Suprapubic skin (tissue), 3 donors: ENCODE results near the gene TOM1.

ENCODE experiments used
- CTCF ChIP-seq, 2 donors: fragments of 200-600 bp in 1 of 2; fragments of 450-650 bp in 1 of 2; sonication (generic) in 1 of 2; IDR thresholded peaks; one replicate each; pipeline ENCODE4 v1.5.1; 2016 to 2019; ENCODE audit warnings: antibody characterized with exemption in 2 of 2, mild to moderate bottlenecking in 1 of 2, moderate library complexity in 1 of 2
- EP300 ChIP-seq: sonication (generic); formaldehyde crosslinking; IDR thresholded peaks from one replicate; pipeline ENCODE4 v1.6.1; 2017; ENCODE audit warnings: antibody characterized with exemption
- POLR2A ChIP-seq, 2 donors: fragments of 450-650 bp; IDR thresholded peaks; one replicate each; pipeline ENCODE4 v1.6.1; 2017; ENCODE audit warnings: antibody characterized with exemption in 2 of 2, mild to moderate bottlenecking in 2 of 2, moderate library complexity in 2 of 2

- no peak for TF ChIP-seq CTCF (IDR thresholded peaks at IDR 0.05)
- TF ChIP-seq EP300, result no peak
- no peak for TF ChIP-seq POLR2A (IDR thresholded peaks at IDR 0.05)
These were observed 23.6 kb downstream of the TOM1 start for GRCh38 chr22:35323305-35323704.
